ENCODE measurements around the gene BATF. TPM values are rescaled to one million over a fixed set of nuclear protein-coding genes. Genes with fewer than 3 reads are reported as not detected.

BATF gene
- polyA plus RNA-seq, 1 experiment, result not detected

- H3K4me3 ChIP-seq (ENCODE audit: low read depth, low read length), result no peak overlapping the region
- TF ChIP-seq CTCF (IDR thresholded peaks at IDR 0.05; ENCODE audit: low read depth, low read length), result no peak
- CTCF ChIA-PET, result interaction anchor here (0.6 to 4.0 kb wide), 3 partner anchors 75 to 151 kb away, joined by 3 to 16 read pairs (median 4); no protein-coding TSS in a partner anchor
- H3K27me3 ChIP-seq (ENCODE audit: control insufficient read depth, insufficient read depth, low read length), result peaks cover 23% of the 10 kb centered on the region
- DNase-seq (ENCODE audit: low read depth, low spot score), result no peak
- H3K27ac ChIP-seq (ENCODE audit: low read depth, low read length), result no peak overlapping the region
- H3K9me3 ChIP-seq (ENCODE audit: control insufficient read depth, insufficient read depth, low read length), result no peaks in the 10 kb centered on the region
- POLR2A ChIA-PET, result no interaction called here
Measured at GRCh38 chr14:75563931-75564330, 41.7 kb downstream of the BATF start.

GRCh38 chr14:75565056-75565455 lies 42.8 kb downstream of the BATF start:
- H3K4me3 ChIP-seq (ENCODE audit: low read depth, low read length), result no peak overlapping the region
- H3K9me3 ChIP-seq (ENCODE audit: control insufficient read depth, insufficient read depth, low read length), result no peaks in the 10 kb centered on the region
- no peak overlapping the region for H3K27ac ChIP-seq (ENCODE audit: low read depth, low read length)
- peaks cover 32% of the 10 kb centered on the region for H3K27me3 ChIP-seq (ENCODE audit: control insufficient read depth, insufficient read depth, low read length)
- no peak for TF ChIP-seq CTCF (IDR thresholded peaks at IDR 0.05; ENCODE audit: low read depth, low read length)
- no peak for DNase-seq (ENCODE audit: low read depth, low spot score)
- POLR2A ChIA-PET, result no interaction called here
- CTCF ChIA-PET, result no interaction called here

- ChIA-PET CTCF (interaction anchor here (1.7 kb wide), 1 partner anchor 11 kb away, joined by 5 read pairs; no protein-coding TSS in a partner anchor), POLR2A (no interaction called here)
- H3K27me3 ChIP-seq (ENCODE audit: control insufficient read depth, insufficient read depth, low read length), result peaks cover 39% of the 10 kb centered on the region
- no peak for DNase-seq (ENCODE audit: low read depth, low spot score)
- H3K9me3 ChIP-seq (ENCODE audit: control insufficient read depth, insufficient read depth, low read length), result no peaks in the 10 kb centered on the region
- no peak overlapping the region for H3K4me3 ChIP-seq (ENCODE audit: low read depth, low read length)
- TF ChIP-seq CTCF (IDR thresholded peaks at IDR 0.05; ENCODE audit: low read depth, low read length), result no peak
- no peak overlapping the region for H3K27ac ChIP-seq (ENCODE audit: low read depth, low read length)
Measured at GRCh38 chr14:75566321-75566720, 44.1 kb downstream of the BATF start.

GRCh38 chr14:75566752-75567151 lies 44.5 kb downstream of the BATF start:
- TF ChIP-seq CTCF (IDR thresholded peaks at IDR 0.05; ENCODE audit: low read depth, low read length), result no peak
- no peak for DNase-seq (ENCODE audit: low read depth, low spot score)
- Histone ChIP-seq H3K9me3 (ENCODE audit: control insufficient read depth, insufficient read depth, low read length) (no peaks in the 10 kb centered on the region), H3K27me3 (ENCODE audit: control insufficient read depth, insufficient read depth, low read length) (peaks cover 39% of the 10 kb centered on the region), H3K27ac (ENCODE audit: low read depth, low read length) (no peak overlapping the region), H3K4me3 (ENCODE audit: low read depth, low read length) (no peak overlapping the region)
- CTCF ChIA-PET, result interaction anchor here (1.7 kb wide), 1 partner anchor 11 kb away, joined by 5 read pairs; no protein-coding TSS in a partner anchor
- POLR2A ChIA-PET, result no interaction called here

GRCh38 chr14:75568140-75568539 lies 45.9 kb downstream of the BATF start:
- Histone ChIP-seq H3K27ac (ENCODE audit: low read depth, low read length) (no peak overlapping the region), H3K27me3 (ENCODE audit: control insufficient read depth, insufficient read depth, low read length) (peaks cover 43% of the 10 kb centered on the region), H3K9me3 (ENCODE audit: control insufficient read depth, insufficient read depth, low read length) (no peaks in the 10 kb centered on the region), H3K4me3 (ENCODE audit: low read depth, low read length) (no peak overlapping the region)
- ChIA-PET CTCF (no interaction called here), POLR2A (no interaction called here)
- no peak for TF ChIP-seq CTCF (IDR thresholded peaks at IDR 0.05; ENCODE audit: low read depth, low read length)
- no peak for DNase-seq (ENCODE audit: low read depth, low spot score)

Data from AG04450 (cell line).